Stimulated activated CD4-positive, alpha-beta T cell treated with anti-CD3 and anti-CD28 coated beads, Interleukin-2, amount 100 ng/mL, for 24 hours (primary cell): ENCODE measurements around the gene ZNF428.
A peak's percentile ranks its signal among the peaks of the same experiment; 100 is the strongest.
"Not testable (repeated sequence)": the region's sequence is repeated elsewhere in the genome, so short reads cannot be mapped to it uniquely, and the experiment has no call there.

Source experiments
- DNase-seq, 2 donors: peaks; one replicate each; pipeline ENCODE4 v3.0.0-alpha.2; 2020

The ZNF428 gene

DNA sequence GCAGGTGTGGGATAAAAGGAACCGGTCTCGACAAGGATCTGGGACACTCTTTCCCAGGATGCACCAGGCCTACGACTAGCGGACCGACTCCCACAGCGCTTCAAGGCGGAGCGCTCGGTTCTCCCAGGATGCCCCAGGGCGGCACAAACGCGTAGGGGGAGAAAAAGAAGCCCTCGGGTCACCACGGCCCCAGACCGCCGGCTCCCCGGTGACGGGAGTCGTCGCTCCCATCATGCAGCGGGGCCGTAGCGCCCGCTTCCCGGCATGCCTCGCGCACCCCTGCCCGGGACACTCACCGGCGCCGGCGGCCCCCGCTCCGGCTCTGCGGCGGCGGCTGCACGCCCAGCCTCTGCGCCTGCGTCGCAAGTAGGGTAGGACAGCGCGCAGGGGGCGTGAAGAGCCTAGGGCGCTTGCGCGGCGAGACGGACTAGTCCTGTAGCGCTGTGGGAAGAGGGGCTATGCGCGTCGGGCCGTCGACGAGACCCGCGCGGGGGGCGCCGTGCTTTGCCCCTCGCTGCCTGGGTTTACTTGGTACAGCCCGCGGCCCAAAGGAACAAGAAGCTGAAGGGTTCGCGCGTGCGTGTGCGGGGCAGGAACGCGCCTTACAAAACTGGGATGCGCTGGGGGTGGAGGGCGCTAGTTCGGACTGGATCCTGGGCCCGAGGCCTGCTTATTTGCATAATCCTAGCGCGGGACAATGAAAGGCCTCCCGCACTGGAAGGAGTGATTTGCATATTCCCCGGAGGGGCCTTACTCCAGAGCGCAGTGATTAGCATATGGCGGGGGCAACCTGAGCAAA is at the start of gene ZNF428:
Gene ZNF428, minus strand, starts transcription at position 368 of the 799 bp plus-strand sequence. CDS start 5,325 bp downstream, outside the sequence.
- DNase-seq = peak; percentile 86 to 87

DNA sequence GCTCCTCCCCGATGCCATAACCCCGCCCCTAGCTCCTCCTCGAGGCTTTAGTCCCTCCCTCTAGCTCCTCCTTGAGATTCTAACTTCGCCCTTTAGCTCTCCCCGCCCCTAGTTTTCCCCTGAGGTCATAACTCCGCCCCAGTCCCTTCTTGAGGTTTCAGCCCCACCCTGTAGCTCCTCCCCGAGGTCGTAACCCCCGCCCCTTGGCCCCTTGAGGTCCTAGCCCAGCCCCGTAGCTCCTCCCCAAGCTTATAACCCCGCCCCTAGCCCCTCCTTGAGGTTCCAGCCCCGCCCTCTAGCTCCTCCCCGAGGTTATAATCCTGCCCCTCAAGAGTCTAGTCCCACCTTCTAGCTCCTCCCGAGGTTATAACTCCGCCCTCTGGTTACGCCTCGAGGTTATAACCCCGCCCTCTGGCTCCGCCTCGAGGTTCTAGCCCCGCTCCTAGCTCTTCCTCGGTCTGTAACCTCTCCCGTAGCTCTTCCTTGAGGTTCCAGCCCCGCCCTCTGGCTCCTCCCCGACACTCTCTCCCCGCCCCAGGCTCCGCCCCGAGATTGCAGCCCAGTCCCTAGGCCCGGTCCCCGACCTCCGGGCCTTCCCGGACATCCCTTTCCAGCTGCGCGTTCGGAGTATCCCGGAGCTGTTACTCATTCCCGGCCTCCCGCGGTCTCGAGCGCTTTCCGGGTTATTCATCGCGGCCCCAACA is 49.1 kb upstream of the ZNF428 start:
- DNase-seq = peak; percentile 94 to 96

DNA sequence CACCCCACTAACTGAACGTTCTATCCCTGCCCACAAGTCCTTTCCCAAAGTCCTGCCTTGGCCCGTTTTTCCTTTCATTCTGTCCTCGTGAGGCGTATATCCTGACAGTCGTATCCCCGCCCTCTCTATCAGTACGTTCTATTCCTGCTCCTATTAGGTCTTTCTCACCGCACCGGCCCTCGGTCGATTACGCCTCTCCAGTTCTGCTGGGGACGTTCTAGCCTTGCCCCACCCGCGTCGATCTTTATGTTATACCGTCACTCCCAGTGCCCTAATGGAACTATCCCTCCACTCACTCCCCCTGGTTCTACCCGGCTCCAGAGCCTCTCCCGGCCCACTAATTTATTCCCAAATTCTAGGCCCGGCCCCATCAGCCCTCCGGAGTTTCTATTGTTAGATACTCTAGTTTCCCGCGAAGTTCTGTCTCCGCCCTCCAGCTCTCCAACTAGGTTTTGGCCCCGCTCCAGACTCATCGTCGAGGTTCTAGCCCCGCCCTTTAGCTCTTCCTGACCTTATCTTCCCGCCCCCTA is 48.5 kb upstream of the ZNF428 start:
- DNase-seq = no peak

- DNase-seq = no peak
These were observed 47.9 kb upstream of the ZNF428 start for GRCh38 chr19:43667126-43667875.

GRCh38 chr19:43664018-43664417 is 44.6 kb upstream of the ZNF428 start:
- no peak for DNase-seq

DNA sequence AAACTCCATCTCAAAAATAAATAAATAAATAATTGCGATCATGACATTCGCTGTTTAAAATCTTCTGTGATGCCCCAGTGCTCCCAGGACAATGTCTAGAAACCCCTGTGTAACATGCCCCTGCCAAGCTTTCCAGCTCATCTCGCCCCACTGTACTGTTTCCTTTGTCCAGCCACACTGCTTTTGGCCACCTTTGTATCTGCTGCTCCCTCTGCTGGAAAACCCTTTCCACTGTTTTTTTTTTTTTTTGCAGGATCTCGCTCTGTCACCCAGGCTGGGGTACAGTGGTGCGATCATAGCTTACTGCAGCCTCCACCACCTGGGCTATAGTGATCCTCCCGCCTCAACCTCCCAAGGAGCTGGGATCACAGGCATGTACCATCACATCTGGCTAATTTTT is 43.1 kb upstream of the ZNF428 start:
- no peak for DNase-seq

- no peak for DNase-seq
These were observed 41.5 kb upstream of the ZNF428 start for GRCh38 chr19:43660971-43661360.

GRCh38 chr19:43660301-43660970 is 41.0 kb upstream of the ZNF428 start:
- no peak for DNase-seq

DNA sequence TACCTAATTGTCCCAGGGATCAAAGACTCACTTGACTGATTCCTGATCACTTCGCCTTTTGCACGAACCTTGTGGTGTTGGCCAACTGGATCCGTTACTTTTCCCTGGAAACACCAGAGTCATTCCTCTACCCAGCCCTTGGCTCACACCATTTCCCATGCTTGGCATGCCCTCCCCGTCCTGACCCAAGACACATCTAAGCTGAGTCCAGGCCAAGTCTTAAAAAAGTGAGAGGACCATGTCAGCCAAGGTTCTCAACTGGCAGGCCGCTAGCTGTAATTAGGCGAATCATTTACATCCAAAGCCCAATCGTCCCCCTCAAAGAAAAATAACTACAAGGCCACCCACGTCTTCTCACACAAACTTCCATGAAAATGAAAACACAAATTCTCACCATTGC is 39.1 kb upstream of the ZNF428 start:
- DNase-seq = no peak

DNA sequence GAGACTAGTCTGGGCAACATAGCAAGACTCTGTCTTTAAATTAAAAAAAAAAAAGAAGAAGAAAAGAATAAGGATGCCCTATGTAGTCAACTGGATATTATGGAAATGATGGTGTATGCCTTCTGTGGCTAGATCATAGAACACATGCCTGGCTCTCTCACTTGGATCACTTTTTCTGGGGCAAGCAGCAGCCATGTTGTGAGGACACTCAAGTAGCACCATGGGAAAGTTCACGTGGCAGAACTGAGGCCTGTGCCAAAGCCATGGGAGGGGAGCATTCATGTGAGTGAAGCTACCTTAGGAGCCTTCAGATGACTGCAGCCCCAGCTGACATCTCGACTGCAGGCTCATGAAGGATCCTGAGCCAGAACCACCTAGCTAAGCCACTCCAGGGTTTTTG is 38.6 kb upstream of the ZNF428 start:
- no peak for DNase-seq

GRCh38 chr19:43656436-43656835 is 37.0 kb upstream of the ZNF428 start:
- DNase-seq = no peak

GRCh38 chr19:43652546-43652874 is 33.1 kb upstream of the ZNF428 start:
- DNase-seq = no peak

GRCh38 chr19:43651758-43652545 is 32.5 kb upstream of the ZNF428 start:
- DNase-seq = peak; percentile 45 to 55

GRCh38 chr19:43650276-43650675 is 30.8 kb upstream of the ZNF428 start:
- not testable (repeated sequence) for DNase-seq

DNA sequence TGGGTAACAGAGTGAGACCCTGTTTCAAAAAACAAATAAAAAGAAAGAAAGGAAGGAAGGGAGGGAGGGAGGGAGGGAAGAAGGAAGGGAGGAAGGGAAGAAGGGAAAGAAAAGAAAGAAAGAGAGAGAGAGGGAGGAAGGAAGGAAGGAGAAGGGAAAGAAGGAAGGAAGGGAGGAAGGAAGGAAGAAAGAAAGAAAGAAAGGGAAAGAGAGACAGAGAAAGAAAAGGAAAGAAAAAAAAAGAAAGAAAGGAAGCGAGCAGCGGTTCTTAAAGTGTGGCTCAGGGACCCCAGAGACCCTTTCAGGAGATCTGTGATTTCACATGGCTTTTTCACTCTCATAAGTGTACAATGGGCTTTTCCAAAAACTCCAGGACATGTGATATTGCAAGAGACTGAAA is 30.1 kb upstream of the ZNF428 start:
- DNase-seq = no peak

- DNase-seq = no peak
These were observed 29.2 kb upstream of the ZNF428 start for GRCh38 chr19:43648633-43649032.

DNA sequence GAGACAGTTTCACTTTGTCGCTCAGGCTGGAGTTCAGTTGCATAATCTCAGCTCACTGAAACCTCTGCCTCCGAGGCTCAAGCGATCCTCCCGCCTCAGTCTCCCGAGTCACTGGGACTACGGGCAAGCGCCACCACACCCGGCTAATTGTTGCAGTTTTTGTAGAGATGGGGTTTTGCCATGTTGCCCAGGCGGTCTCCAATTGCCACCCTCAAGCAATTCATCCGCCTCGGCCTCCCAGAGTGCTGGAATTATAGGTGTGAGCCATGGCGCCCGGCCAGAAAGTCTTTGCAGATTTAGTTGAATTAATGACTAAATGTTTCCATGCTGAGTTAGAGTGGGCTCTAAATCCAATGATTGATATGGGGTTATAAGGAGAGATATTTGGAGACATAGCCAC is 24.8 kb upstream of the ZNF428 start:
- no peak for DNase-seq

DNA sequence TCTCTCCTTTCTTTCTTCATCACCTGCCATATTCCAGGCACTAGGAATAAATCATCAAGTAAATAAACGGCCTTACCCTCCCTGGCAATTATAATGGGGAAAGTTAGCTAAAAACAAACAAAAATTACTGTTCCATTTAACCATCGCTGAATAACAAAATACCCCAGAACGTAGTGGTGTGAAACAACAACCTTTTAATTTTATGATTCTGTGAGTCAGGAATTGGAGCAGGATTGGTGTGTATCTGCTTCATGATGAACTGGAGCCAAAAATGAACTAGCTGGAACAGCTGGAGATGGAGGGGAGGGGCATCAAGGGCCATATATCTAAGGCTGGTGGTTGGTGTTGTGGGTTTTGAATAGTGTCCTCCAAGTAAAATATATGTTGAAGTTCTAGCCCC is 23.9 kb upstream of the ZNF428 start:
- no peak for DNase-seq

DNA sequence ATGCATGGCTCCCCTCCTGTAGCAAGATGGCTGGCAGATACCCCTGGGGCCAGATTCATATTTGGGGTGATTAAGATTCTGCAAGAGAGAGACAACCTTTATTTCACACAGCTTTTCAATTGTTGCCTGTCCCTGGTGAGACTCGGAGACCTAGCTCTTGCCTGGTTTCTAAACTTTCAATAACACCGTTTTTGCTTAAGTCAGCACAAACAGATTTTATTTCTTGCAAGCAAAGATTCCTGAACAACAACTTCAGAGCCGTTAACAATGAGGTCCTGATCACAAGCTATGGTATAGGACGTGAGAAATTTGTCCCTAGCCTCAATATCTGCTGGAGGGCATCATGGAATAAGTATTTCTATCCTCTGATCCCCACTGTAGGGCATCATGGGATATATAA is 23.1 kb upstream of the ZNF428 start:
- DNase-seq = no peak

DNA sequence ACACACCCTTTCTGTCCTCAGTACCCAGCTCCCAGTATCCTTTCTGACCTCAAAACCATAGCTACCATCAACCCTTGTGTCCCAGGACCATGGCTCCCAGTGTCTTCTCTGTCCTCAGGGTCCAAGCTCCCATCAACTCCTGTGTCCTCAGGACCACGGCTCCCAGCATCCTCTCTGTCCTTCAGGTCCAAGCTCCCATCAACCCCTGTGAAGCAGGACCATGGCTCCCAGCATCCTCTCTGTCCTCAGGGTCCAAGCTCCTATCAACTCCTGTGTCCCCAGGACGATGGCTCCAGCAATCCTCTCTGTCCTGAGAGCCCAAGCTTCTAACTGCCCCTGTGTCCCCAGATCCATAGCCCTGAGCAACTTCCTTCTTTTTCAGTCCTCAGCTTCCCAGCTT is 21.9 kb upstream of the ZNF428 start:
- no peak for DNase-seq

GRCh38 chr19:43640424-43640757 is 21.0 kb upstream of the ZNF428 start:
- DNase-seq = no peak
